ENCODE measurements around the gene ITIH3. TPM values are rescaled to one million over a fixed set of nuclear protein-coding genes. Genes with fewer than 3 reads are reported as not detected.

ITIH3 gene
- total and polyA plus RNA-seq, 4 donors = 507 to 1,326 (median 909) TPM

GRCh38 chr3:52811452-52812011 lies 16.9 kb downstream of the ITIH3 start:
- H3K27ac ChIP-seq (ENCODE audit: low read depth in 1 of 2, low read length in 2 of 2) = peak overlapping the region; percentile 66 to 77
- H3K9ac ChIP-seq (ENCODE audit: low read depth in 1 of 2, low read length in 2 of 2) = no peak overlapping the region
- TF ChIP-seq ZBTB33 (IDR thresholded peaks at IDR 0.05) = peak; percentile 51
- TF ChIP-seq RXRA (IDR thresholded peaks at IDR 0.05) = peak; percentile 76 to 81
- no peak for TF ChIP-seq SP1 (IDR thresholded peaks at IDR 0.05)
- TF ChIP-seq CTCF (IDR thresholded peaks at IDR 0.05; ENCODE audit: low read depth, low read length, missing input control) = no peak
- TF ChIP-seq HNF4G (IDR thresholded peaks at IDR 0.05) = no peak
- no peak for TF ChIP-seq MAX (IDR thresholded peaks at IDR 0.05)
- peak; percentile 44 to 57 for TF ChIP-seq JUND (IDR thresholded peaks at IDR 0.05)
- peak; percentile 3 for TF ChIP-seq NR2F2 (IDR thresholded peaks at IDR 0.05)
- TF ChIP-seq HNF4A (conservative IDR thresholded peaks at IDR 0.05) = peak; percentile 71
- TF ChIP-seq GABPA (IDR thresholded peaks at IDR 0.05 in 1 of 2, conservative IDR thresholded peaks at IDR 0.05 in 1 of 2) = no peak
- TF ChIP-seq TAF1 (conservative IDR thresholded peaks at IDR 0.05) = no peak
- TF ChIP-seq REST (IDR thresholded peaks at IDR 0.05) = peak; percentile 58
- no peak for TF ChIP-seq FOXA1 (IDR thresholded peaks at IDR 0.05)
- TF ChIP-seq EGR1 (IDR thresholded peaks at IDR 0.05; ENCODE audit: low read depth in 2 of 2) = peak in 1 of 2 donors; percentile 50
- TF ChIP-seq FOXA2 (IDR thresholded peaks at IDR 0.05) = no peak
- peak; percentile 11 for TF ChIP-seq ATF3 (IDR thresholded peaks at IDR 0.05)
- TF ChIP-seq YY1 (IDR thresholded peaks at IDR 0.05) = peak; percentile 62
- 27% methylated on average over 7 of the region's 7 CpGs for WGBS
- H3K4me1 ChIP-seq (ENCODE audit: control insufficient read depth in 4 of 4, insufficient read depth in 4 of 4, low read length in 3 of 4) = peaks cover 0 to 45% (median 32%) of the 10 kb centered on the region in 4 donors
- no peak for DNase-seq (ENCODE audit: low spot score)
- no peaks in the 10 kb centered on the region for H3K9me3 ChIP-seq (ENCODE audit: control insufficient read depth in 4 of 4, low read length in 3 of 4)
- H3K4me3 ChIP-seq (ENCODE audit: low read depth in 1 of 3, low read length in 3 of 3) = no peak overlapping the region
- peaks cover 11 to 50% (median 40%) of the 10 kb centered on the region in 4 donors for H3K36me3 ChIP-seq (ENCODE audit: control insufficient read depth in 4 of 4, insufficient read depth in 3 of 4, low read depth in 1 of 4, low read length in 3 of 4)
- no peaks in the 10 kb centered on the region for H3K27me3 ChIP-seq (ENCODE audit: control insufficient read depth in 4 of 4, insufficient read depth in 4 of 4, low read length in 3 of 4)
